Measurements from ENCODE around the gene DDI2.

Gene DDI2

DNA sequence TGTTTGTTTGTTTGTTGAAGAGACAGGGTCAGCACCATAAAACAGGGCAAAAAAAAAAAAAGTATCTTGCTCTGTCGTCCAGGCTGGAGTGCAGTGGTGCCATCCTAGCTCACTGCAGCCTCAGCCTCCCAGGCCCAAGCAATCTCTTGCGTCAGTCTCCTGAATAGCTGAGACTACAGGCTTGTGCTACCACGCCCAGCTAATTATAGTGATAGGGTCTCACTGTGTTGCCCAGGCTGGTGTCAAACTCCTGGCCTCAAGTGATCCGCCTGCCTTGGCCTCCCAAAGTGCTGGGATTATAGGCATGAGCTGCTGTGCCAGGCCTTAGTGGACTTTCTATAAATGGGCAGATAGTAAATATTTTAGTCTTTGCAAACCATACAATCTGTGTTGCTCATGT, 19.2 kb downstream of the DDI2 start:
- no peak overlapping the region for H2AFZ ChIP-seq (ENCODE audit: low read depth, low read length)
- no peak overlapping the region for H3K4me3 ChIP-seq (ENCODE audit: insufficient read depth in 1 of 2, low read depth in 1 of 2, low read length in 2 of 2)

DNA sequence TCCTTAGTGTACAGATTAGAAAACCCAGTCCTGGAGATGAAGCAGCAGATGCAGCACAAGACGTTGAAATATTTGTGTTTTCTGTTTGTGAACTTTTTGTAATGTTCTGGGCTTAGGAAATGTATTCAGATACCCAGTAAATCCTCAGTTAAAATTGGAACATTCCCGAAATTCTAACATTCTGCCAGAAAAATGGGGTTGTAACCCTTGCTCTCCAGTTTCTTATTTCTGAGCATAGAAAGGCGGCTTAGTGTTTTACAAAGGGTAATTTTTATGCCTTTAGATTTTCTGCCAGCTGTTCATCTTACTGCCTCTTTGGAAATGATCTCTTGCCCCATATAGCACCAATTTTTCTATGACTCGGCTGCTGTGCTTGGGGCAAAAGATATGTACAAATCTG, 20.6 kb downstream of the DDI2 start:
- Histone ChIP-seq H3K4me3 (ENCODE audit: insufficient read depth in 1 of 2, low read depth in 1 of 2, low read length in 2 of 2) (no peak overlapping the region), H3K79me1 (replicated peaks; ENCODE audit: low read length, poor library complexity, severe bottlenecking) (peaks cover 25% of the 10 kb centered on the region), H3K23ac (ENCODE audit: low read length in 2 of 2) (no peak overlapping the region), H2AFZ (ENCODE audit: low read depth, low read length) (no peak overlapping the region), H3K4me1 (ENCODE audit: control insufficient read depth, insufficient read depth, low read depth, low read length) (peaks cover 2% of the 10 kb centered on the region), H2BK120ac (ENCODE audit: low read depth, low read length) (no peak overlapping the region), H3K36me3 (ENCODE audit: control insufficient read depth in 1 of 2, insufficient read depth in 2 of 2, low read depth in 1 of 2, low read length in 2 of 2) (peaks cover 39 to 95% of the 10 kb centered on the region in 2 experiments), H3K14ac (ENCODE audit: low read length in 2 of 2) (no peak overlapping the region), H2BK15ac (ENCODE audit: low read depth, poor library complexity, severe bottlenecking) (no peak overlapping the region), H2AK5ac (ENCODE audit: low read length, severe bottlenecking) (no peak overlapping the region), H2BK12ac (ENCODE audit: low read length in 2 of 2) (no peak overlapping the region), H2BK5ac (ENCODE audit: low read depth, low read length, poor library complexity, severe bottlenecking) (no peak overlapping the region), H3K9ac (ENCODE audit: low read length) (no peak overlapping the region), H3K27me3 (ENCODE audit: control insufficient read depth in 1 of 2, insufficient read depth in 1 of 2, low read length in 2 of 2) (no peaks in the 10 kb centered on the region), H3K4ac (ENCODE audit: low read depth in 1 of 2, low read length in 2 of 2) (no peak overlapping the region), H3K27ac (ENCODE audit: low read length, poor library complexity, severe bottlenecking) (no peak overlapping the region), H4K91ac (ENCODE audit: low read length) (no peak overlapping the region), H3K4me2 (ENCODE audit: low read length, poor library complexity, severe bottlenecking) (no peak overlapping the region), H4K8ac (ENCODE audit: low read length) (no peak overlapping the region), H3K9me3 (ENCODE audit: control insufficient read depth, low read length) (no peaks in the 10 kb centered on the region), H3K18ac (ENCODE audit: low read depth in 1 of 2, low read length in 2 of 2) (no peak overlapping the region)
- no peak for DNase-seq
- WGBS = 91% methylated on average over 3 of the region's 4 CpGs

More for the DNA sequence above, 19.2 kb downstream of the DDI2 start:
- peaks cover 2% of the 10 kb centered on the region for H3K4me1 ChIP-seq (ENCODE audit: control insufficient read depth, insufficient read depth, low read depth, low read length)
- H4K8ac ChIP-seq (ENCODE audit: low read length) = no peak overlapping the region
- H2BK15ac ChIP-seq (ENCODE audit: low read depth, poor library complexity, severe bottlenecking) = no peak overlapping the region
- no peak overlapping the region for H2BK12ac ChIP-seq (ENCODE audit: low read length in 2 of 2)
- no peak overlapping the region for H3K4ac ChIP-seq (ENCODE audit: low read depth in 1 of 2, low read length in 2 of 2)
- H3K18ac ChIP-seq (ENCODE audit: low read depth in 1 of 2, low read length in 2 of 2) = no peak overlapping the region
- H2AK5ac ChIP-seq (ENCODE audit: low read length, severe bottlenecking) = no peak overlapping the region
- peaks cover 39 to 98% of the 10 kb centered on the region in 2 experiments for H3K36me3 ChIP-seq (ENCODE audit: control insufficient read depth in 1 of 2, insufficient read depth in 2 of 2, low read depth in 1 of 2, low read length in 2 of 2)
- no peaks in the 10 kb centered on the region for H3K27me3 ChIP-seq (ENCODE audit: control insufficient read depth in 1 of 2, insufficient read depth in 1 of 2, low read length in 2 of 2)
- H4K91ac ChIP-seq (ENCODE audit: low read length) = no peak overlapping the region
- WGBS = 94% methylated on average over 4 of the region's 4 CpGs
- no peak overlapping the region for H3K4me2 ChIP-seq (ENCODE audit: low read length, poor library complexity, severe bottlenecking)
- H2BK5ac ChIP-seq (ENCODE audit: low read depth, low read length, poor library complexity, severe bottlenecking) = no peak overlapping the region
- peaks cover 23% of the 10 kb centered on the region for H3K79me1 ChIP-seq (replicated peaks; ENCODE audit: low read length, poor library complexity, severe bottlenecking)
- no peak overlapping the region for H3K9ac ChIP-seq (ENCODE audit: low read length)
- no peak for DNase-seq
- H2BK120ac ChIP-seq (ENCODE audit: low read depth, low read length) = no peak overlapping the region
- H3K27ac ChIP-seq (ENCODE audit: low read length, poor library complexity, severe bottlenecking) = no peak overlapping the region
- no peak overlapping the region for H3K14ac ChIP-seq (ENCODE audit: low read length in 2 of 2)
- H3K23ac ChIP-seq (ENCODE audit: low read length in 2 of 2) = no peak overlapping the region
- no peaks in the 10 kb centered on the region for H3K9me3 ChIP-seq (ENCODE audit: control insufficient read depth, low read length)

DNA sequence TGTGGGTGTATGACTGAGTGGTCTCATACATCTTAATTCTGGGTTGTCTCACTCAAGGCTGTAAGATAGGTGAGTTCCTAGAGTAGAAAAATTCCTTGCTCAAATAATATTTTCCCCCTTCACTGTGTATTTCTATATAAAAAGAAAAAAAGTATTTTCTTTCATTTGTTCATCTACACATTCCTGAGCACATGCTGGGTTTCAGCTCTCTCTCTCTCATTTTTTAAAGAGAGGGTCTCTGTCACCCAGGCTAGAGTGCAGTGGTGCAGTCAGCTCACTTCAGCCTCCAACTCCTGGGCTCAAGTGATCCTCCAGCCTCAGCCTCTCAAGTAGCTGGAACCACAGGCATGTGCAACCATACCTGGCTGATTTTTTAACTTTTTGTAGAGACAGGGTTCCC, 22.0 kb downstream of the DDI2 start:
- no peak for DNase-seq
- Histone ChIP-seq H3K4me1 (ENCODE audit: control insufficient read depth, insufficient read depth, low read depth, low read length) (peaks cover 2% of the 10 kb centered on the region), H2AK5ac (ENCODE audit: low read length, severe bottlenecking) (no peak overlapping the region), H3K27ac (ENCODE audit: low read length, poor library complexity, severe bottlenecking) (no peak overlapping the region), H3K4me3 (ENCODE audit: insufficient read depth in 1 of 2, low read depth in 1 of 2, low read length in 2 of 2) (no peak overlapping the region), H2AFZ (ENCODE audit: low read depth, low read length) (no peak overlapping the region), H4K91ac (ENCODE audit: low read length) (no peak overlapping the region), H3K4me2 (ENCODE audit: low read length, poor library complexity, severe bottlenecking) (no peak overlapping the region), H3K4ac (ENCODE audit: low read depth in 1 of 2, low read length in 2 of 2) (no peak overlapping the region), H3K36me3 (ENCODE audit: control insufficient read depth in 1 of 2, insufficient read depth in 2 of 2, low read depth in 1 of 2, low read length in 2 of 2) (peaks cover 36 to 95% of the 10 kb centered on the region in 2 experiments), H3K14ac (ENCODE audit: low read length in 2 of 2) (no peak overlapping the region), H2BK120ac (ENCODE audit: low read depth, low read length) (no peak overlapping the region), H2BK12ac (ENCODE audit: low read length in 2 of 2) (no peak overlapping the region), H3K27me3 (ENCODE audit: control insufficient read depth in 1 of 2, insufficient read depth in 1 of 2, low read length in 2 of 2) (no peaks in the 10 kb centered on the region), H3K79me1 (replicated peaks; ENCODE audit: low read length, poor library complexity, severe bottlenecking) (peaks cover 21% of the 10 kb centered on the region), H3K18ac (ENCODE audit: low read depth in 1 of 2, low read length in 2 of 2) (no peak overlapping the region), H3K9ac (ENCODE audit: low read length) (no peak overlapping the region), H4K8ac (ENCODE audit: low read length) (no peak overlapping the region), H2BK5ac (ENCODE audit: low read depth, low read length, poor library complexity, severe bottlenecking) (no peak overlapping the region), H3K23ac (ENCODE audit: low read length in 2 of 2) (no peak overlapping the region), H3K9me3 (ENCODE audit: control insufficient read depth, low read length) (no peaks in the 10 kb centered on the region), H2BK15ac (ENCODE audit: low read depth, poor library complexity, severe bottlenecking) (no peak overlapping the region)

DNA sequence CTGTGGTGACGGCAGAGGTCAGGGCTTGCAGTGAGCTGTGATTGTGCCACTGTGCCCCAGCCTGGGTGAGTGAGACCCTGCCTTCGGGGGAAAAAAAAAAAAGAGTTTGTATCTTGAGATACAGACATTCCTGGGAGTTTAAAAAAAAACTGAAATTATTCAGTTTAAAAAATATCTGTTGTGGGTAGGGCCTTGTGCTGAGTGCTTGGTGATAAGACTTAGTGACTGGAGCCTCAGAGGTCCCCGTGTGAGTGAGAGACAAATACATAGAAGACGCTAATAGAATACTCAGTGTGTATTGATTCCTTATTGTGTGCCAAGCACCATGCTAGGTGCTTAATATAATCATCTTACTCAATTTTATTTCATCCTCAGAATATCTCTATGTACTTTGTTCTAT, 22.7 kb downstream of the DDI2 start:
- no peak overlapping the region for H3K4me3 ChIP-seq (ENCODE audit: insufficient read depth in 1 of 2, low read depth in 1 of 2, low read length in 2 of 2)
- peaks cover 2% of the 10 kb centered on the region for H3K4me1 ChIP-seq (ENCODE audit: control insufficient read depth, insufficient read depth, low read depth, low read length)
- H2AFZ ChIP-seq (ENCODE audit: low read depth, low read length) = no peak overlapping the region
- H4K91ac ChIP-seq (ENCODE audit: low read length) = no peak overlapping the region
- peaks cover 30 to 91% of the 10 kb centered on the region in 2 experiments for H3K36me3 ChIP-seq (ENCODE audit: control insufficient read depth in 1 of 2, insufficient read depth in 2 of 2, low read depth in 1 of 2, low read length in 2 of 2)
- no peak overlapping the region for H3K4me2 ChIP-seq (ENCODE audit: low read length, poor library complexity, severe bottlenecking)
- H3K18ac ChIP-seq (ENCODE audit: low read depth in 1 of 2, low read length in 2 of 2) = no peak overlapping the region
- no peak overlapping the region for H3K27ac ChIP-seq (ENCODE audit: low read length, poor library complexity, severe bottlenecking)
- H3K4ac ChIP-seq (ENCODE audit: low read depth in 1 of 2, low read length in 2 of 2) = no peak overlapping the region
- no peak overlapping the region for H2BK5ac ChIP-seq (ENCODE audit: low read depth, low read length, poor library complexity, severe bottlenecking)
- no peak overlapping the region for H2BK15ac ChIP-seq (ENCODE audit: low read depth, poor library complexity, severe bottlenecking)
- no peak overlapping the region for H2BK12ac ChIP-seq (ENCODE audit: low read length in 2 of 2)
- H3K23ac ChIP-seq (ENCODE audit: low read length in 2 of 2) = no peak overlapping the region
- no peak overlapping the region for H2BK120ac ChIP-seq (ENCODE audit: low read depth, low read length)
- no peaks in the 10 kb centered on the region for H3K27me3 ChIP-seq (ENCODE audit: control insufficient read depth in 1 of 2, insufficient read depth in 1 of 2, low read length in 2 of 2)
- H3K79me1 ChIP-seq (replicated peaks; ENCODE audit: low read length, poor library complexity, severe bottlenecking) = peaks cover 20% of the 10 kb centered on the region
- no peak overlapping the region for H3K14ac ChIP-seq (ENCODE audit: low read length in 2 of 2)
- H2AK5ac ChIP-seq (ENCODE audit: low read length, severe bottlenecking) = no peak overlapping the region
- no peak overlapping the region for H4K8ac ChIP-seq (ENCODE audit: low read length)
- no peaks in the 10 kb centered on the region for H3K9me3 ChIP-seq (ENCODE audit: control insufficient read depth, low read length)
- over 99% methylated on average over 3 of the region's 4 CpGs for WGBS
- H3K9ac ChIP-seq (ENCODE audit: low read length) = no peak overlapping the region
- DNase-seq = no peak

All from mesenchymal stem cell (in vitro differentiated cells and primary cell).